ENCODE results near the gene HOXB8.

The HOXB8 gene

DNA sequence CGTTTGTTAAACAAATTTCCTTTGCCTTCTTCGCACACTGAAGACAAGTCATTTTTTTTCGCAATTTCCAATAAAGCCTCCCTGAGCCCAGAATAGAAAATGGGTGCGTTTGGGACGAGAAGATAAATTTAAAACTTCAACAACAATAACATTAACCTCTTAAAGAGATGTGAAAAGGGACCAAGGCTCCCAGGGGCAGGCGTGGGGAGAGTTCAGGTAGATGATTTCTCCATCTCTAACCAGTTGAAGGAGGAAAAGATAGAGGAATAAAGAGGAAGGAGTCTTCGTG lies 35.7 kb downstream of the HOXB8 start:
- no peak for TF ChIP-seq SIN3A (IDR thresholded peaks at IDR 0.05; ENCODE audit: borderline replicate concordance, insufficient read depth, low read length)
- TF ChIP-seq, protein P1, sequence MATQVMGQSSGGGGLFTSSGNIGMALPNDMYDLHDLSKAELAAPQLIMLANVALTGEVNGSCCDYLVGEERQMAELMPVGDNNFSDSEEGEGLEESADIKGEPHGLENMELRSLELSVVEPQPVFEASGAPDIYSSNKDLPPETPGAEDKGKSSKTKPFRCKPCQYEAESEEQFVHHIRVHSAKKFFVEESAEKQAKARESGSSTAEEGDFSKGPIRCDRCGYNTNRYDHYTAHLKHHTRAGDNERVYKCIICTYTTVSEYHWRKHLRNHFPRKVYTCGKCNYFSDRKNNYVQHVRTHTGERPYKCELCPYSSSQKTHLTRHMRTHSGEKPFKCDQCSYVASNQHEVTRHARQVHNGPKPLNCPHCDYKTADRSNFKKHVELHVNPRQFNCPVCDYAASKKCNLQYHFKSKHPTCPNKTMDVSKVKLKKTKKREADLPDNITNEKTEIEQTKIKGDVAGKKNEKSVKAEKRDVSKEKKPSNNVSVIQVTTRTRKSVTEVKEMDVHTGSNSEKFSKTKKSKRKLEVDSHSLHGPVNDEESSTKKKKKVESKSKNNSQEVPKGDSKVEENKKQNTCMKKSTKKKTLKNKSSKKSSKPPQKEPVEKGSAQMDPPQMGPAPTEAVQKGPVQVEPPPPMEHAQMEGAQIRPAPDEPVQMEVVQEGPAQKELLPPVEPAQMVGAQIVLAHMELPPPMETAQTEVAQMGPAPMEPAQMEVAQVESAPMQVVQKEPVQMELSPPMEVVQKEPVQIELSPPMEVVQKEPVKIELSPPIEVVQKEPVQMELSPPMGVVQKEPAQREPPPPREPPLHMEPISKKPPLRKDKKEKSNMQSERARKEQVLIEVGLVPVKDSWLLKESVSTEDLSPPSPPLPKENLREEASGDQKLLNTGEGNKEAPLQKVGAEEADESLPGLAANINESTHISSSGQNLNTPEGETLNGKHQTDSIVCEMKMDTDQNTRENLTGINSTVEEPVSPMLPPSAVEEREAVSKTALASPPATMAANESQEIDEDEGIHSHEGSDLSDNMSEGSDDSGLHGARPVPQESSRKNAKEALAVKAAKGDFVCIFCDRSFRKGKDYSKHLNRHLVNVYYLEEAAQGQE (IDR thresholded peaks at IDR 0.05; ENCODE audit: insufficient read depth in 1 of 2, low read depth in 2 of 2, low read length in 2 of 2) = no peak

- TF ChIP-seq TAF1 (IDR thresholded peaks at IDR 0.05; ENCODE audit: borderline replicate concordance, insufficient read depth, low read length) (no peak), FOXP2 (optimal IDR thresholded peaks at IDR 0.05; ENCODE audit: borderline replicate concordance, extremely low read depth, extremely low read length, insufficient read depth) (no peak), POLR2AphosphoS5 (IDR thresholded peaks at IDR 0.05; ENCODE audit: low read depth, low read length) (no peak), SIN3A (IDR thresholded peaks at IDR 0.05; ENCODE audit: borderline replicate concordance, insufficient read depth, low read length) (no peak)
- TF ChIP-seq, protein P1 (IDR thresholded peaks at IDR 0.05; ENCODE audit: insufficient read depth in 1 of 2, low read depth in 2 of 2, low read length in 2 of 2) = no peak
These were observed 36.2 kb downstream of the HOXB8 start for GRCh38 chr17:48578616-48579470.

GRCh38 chr17:48577946-48578615 lies 37.0 kb downstream of the HOXB8 start, which contains the start of gene HOXB4:
Gene HOXB4 (minus strand): TSS chr17:48578350. CDS start chr17:48578319, 31 bp downstream.
- TF ChIP-seq TAF1 (IDR thresholded peaks at IDR 0.05; ENCODE audit: borderline replicate concordance, insufficient read depth, low read length) (no peak), SIN3A (IDR thresholded peaks at IDR 0.05; ENCODE audit: borderline replicate concordance, insufficient read depth, low read length) (no peak), POLR2AphosphoS5 (IDR thresholded peaks at IDR 0.05; ENCODE audit: low read depth, low read length) (no peak), FOXP2 (optimal IDR thresholded peaks at IDR 0.05; ENCODE audit: borderline replicate concordance, extremely low read depth, extremely low read length, insufficient read depth) (no peak)
- TF ChIP-seq, protein P1 (IDR thresholded peaks at IDR 0.05; ENCODE audit: insufficient read depth in 1 of 2, low read depth in 2 of 2, low read length in 2 of 2) = no peak

- TF ChIP-seq, protein P1 (IDR thresholded peaks at IDR 0.05; ENCODE audit: insufficient read depth in 1 of 2, low read depth in 2 of 2, low read length in 2 of 2) = no peak
These were observed 37.7 kb downstream of the HOXB8 start for GRCh38 chr17:48577330-48577945.
